ENCODE results near the gene PITPNC1. TPM values are rescaled to one million over a fixed set of nuclear protein-coding genes. Genes with fewer than 3 reads are reported as not detected.
A peak's percentile ranks its signal among the peaks of the same experiment; 100 is the strongest.
"Not testable (repeated sequence)": the region's sequence is repeated elsewhere in the genome, so short reads cannot be mapped to it uniquely, and the experiment has no call there.

PITPNC1 gene
- total and polyA plus RNA-seq, 5 donors from 2014 or later, result 27.3 to 47.9 (median 39.5) TPM

GRCh38 chr17:67470163-67470562, 93.1 kb downstream of the PITPNC1 start:
- H3K27me3 Mint-ChIP-seq, result no peaks in the 10 kb centered on the region
- Histone ChIP-seq H3K27me3 (ENCODE audit: control insufficient read depth, insufficient read depth, low read length) (no peaks in the 10 kb centered on the region), H3K36me3 (ENCODE audit: control insufficient read depth, insufficient read depth, low read length) (no peaks in the 10 kb centered on the region), H3K27ac (ENCODE audit: insufficient read depth, low read length, poor library complexity, severe bottlenecking) (no peak overlapping the region), H3K4me1 (ENCODE audit: control insufficient read depth, insufficient read depth, low read length, poor library complexity, severe bottlenecking) (peaks cover 29% of the 10 kb centered on the region), H3K4me3 (ENCODE audit: low read depth, low read length) (no peak overlapping the region), H3K9me3 (ENCODE audit: control insufficient read depth in 2 of 2, low read length in 2 of 2) (no peaks in the 10 kb centered on the region)
- peaks cover 9 to 64% (median 25%) of the 10 kb centered on the region in 4 donors for H3K4me1 Mint-ChIP-seq
- peak overlapping the region in 2 of 3 donors; percentile 33 to 92 for H3K27ac Mint-ChIP-seq
- peaks cover 6% of the 10 kb centered on the region for H3K36me3 Mint-ChIP-seq
- no peak for DNase-seq
- ATAC-seq (ENCODE audit: low read depth in 2 of 2), result no peak
- peak overlapping the region in 1 of 4 donors; percentile 71 for H3K4me3 Mint-ChIP-seq
- H3K9me3 Mint-ChIP-seq, result peaks cover 0 to 2% (median 0%) of the 10 kb centered on the region in 7 donors

- Mint-ChIP-seq H3K27me3 (no peaks in the 10 kb centered on the region), H3K4me3 (no peak overlapping the region), H3K9me3 (peaks cover 0 to 2% (median 0%) of the 10 kb centered on the region in 7 donors), H3K4me1 (peaks cover 15 to 67% (median 31%) of the 10 kb centered on the region in 4 donors), H3K36me3 (peaks cover 6% of the 10 kb centered on the region), H3K27ac (no peak overlapping the region)
- H3K4me1 ChIP-seq (ENCODE audit: control insufficient read depth, insufficient read depth, low read length, poor library complexity, severe bottlenecking), result peaks cover 36% of the 10 kb centered on the region
- ATAC-seq (ENCODE audit: low read depth in 2 of 2) (no peak), DNase-seq (no peak)
- no peak overlapping the region for H3K4me3 ChIP-seq (ENCODE audit: low read depth, low read length)
- no peaks in the 10 kb centered on the region for H3K27me3 ChIP-seq (ENCODE audit: control insufficient read depth, insufficient read depth, low read length)
- H3K36me3 ChIP-seq (ENCODE audit: control insufficient read depth, insufficient read depth, low read length), result no peaks in the 10 kb centered on the region
- no peaks in the 10 kb centered on the region for H3K9me3 ChIP-seq (ENCODE audit: control insufficient read depth in 2 of 2, low read length in 2 of 2)
- no peak overlapping the region for H3K27ac ChIP-seq (ENCODE audit: insufficient read depth, low read length, poor library complexity, severe bottlenecking)
These were observed 94.0 kb downstream of the PITPNC1 start for GRCh38 chr17:67471118-67471517.

DNA sequence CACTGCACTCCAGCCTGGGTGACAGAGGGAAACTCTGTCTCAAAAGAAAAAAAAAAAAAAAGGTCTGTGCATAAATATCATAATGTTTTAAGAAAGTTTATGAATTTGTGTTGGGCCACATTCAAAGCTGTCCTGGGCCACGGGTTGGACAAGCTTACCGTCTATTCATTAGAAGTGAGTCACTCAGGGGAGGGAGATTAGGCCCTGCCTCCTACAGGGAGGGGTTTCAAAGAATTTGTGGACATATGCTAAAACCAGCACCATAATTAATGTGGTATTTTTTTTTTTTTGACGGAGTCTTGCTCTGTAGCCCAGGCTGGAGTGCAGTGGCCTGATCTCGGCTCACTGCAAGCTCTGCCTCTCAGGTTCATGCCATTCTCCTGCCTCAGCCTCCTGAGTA, 95.5 kb downstream of the PITPNC1 start:
- H3K27ac Mint-ChIP-seq; H3K36me3 ChIP-seq (ENCODE audit: control insufficient read depth, insufficient read depth, low read length); H3K27me3 ChIP-seq (ENCODE audit: control insufficient read depth, insufficient read depth, low read length); H3K27me3 Mint-ChIP-seq; H3K36me3 Mint-ChIP-seq; H3K4me3 ChIP-seq (ENCODE audit: low read depth, low read length); ATAC-seq (ENCODE audit: low read depth in 2 of 2); H3K4me3 Mint-ChIP-seq; H3K9me3 Mint-ChIP-seq; DNase-seq; H3K27ac ChIP-seq (ENCODE audit: insufficient read depth, low read length, poor library complexity, severe bottlenecking); H3K9me3 ChIP-seq (ENCODE audit: control insufficient read depth in 2 of 2, low read length in 2 of 2): not testable (repeated sequence)
- H3K4me1 Mint-ChIP-seq, result peaks cover 13 to 58% (median 25%) of the 10 kb centered on the region in 4 donors
- peaks cover 38% of the 10 kb centered on the region for H3K4me1 ChIP-seq (ENCODE audit: control insufficient read depth, insufficient read depth, low read length, poor library complexity, severe bottlenecking)

DNA sequence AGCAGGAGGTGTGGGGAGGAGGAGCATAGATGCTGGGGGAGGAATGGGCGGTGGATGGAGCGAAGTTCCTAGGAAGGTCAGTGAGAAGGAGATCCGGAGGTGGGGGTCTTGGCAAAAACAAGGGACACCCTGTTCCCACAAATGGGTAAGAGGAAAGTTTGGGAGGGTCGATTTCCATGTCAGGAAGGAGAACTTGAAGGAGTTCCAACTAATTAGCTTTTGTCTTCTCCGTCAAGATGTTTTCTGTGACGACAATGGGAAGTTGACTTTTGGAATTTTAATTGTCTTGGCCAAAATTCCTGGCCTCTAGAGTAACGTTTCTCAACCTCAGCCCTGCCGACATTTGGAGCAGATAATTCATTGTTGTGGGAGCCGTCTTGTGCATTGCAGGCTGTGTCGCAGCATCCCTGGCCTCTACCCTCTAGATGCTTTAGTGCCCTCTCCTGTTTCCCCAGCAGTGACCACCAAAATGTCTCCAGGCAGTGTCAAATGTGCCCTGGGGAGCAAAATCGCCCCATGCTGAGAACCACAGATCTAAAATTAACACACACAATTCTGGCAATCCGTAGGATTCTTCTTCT, 97.1 kb downstream of the PITPNC1 start:
- Mint-ChIP-seq H3K9me3 (peaks cover 0 to 2% (median 0%) of the 10 kb centered on the region in 7 donors), H3K4me3 (peak overlapping the region in 2 of 4 donors; percentile 22 to 29), H3K27ac (peak overlapping the region; percentile 92 to 96 (median 96)), H3K36me3 (peaks cover 6% of the 10 kb centered on the region), H3K27me3 (no peaks in the 10 kb centered on the region), H3K4me1 (peaks cover 15 to 63% (median 30%) of the 10 kb centered on the region in 4 donors)
- Histone ChIP-seq H3K4me1 (ENCODE audit: control insufficient read depth, insufficient read depth, low read length, poor library complexity, severe bottlenecking) (peaks cover 38% of the 10 kb centered on the region), H3K27ac (ENCODE audit: insufficient read depth, low read length, poor library complexity, severe bottlenecking) (no peak overlapping the region), H3K27me3 (ENCODE audit: control insufficient read depth, insufficient read depth, low read length) (no peaks in the 10 kb centered on the region), H3K36me3 (ENCODE audit: control insufficient read depth, insufficient read depth, low read length) (no peaks in the 10 kb centered on the region), H3K4me3 (ENCODE audit: low read depth, low read length) (no peak overlapping the region), H3K9me3 (ENCODE audit: control insufficient read depth in 2 of 2, low read length in 2 of 2) (no peaks in the 10 kb centered on the region)
- ATAC-seq (ENCODE audit: low read depth in 2 of 2) (no peak), DNase-seq (no peak)

GRCh38 chr17:67475161-67475937, 98.3 kb downstream of the PITPNC1 start:
- Histone ChIP-seq H3K4me3 (ENCODE audit: low read depth, low read length) (peak overlapping the region; percentile 67), H3K4me1 (ENCODE audit: control insufficient read depth, insufficient read depth, low read length, poor library complexity, severe bottlenecking) (peaks cover 28% of the 10 kb centered on the region)
- peak overlapping the region; percentile 8 to 85 (median 42) for H3K4me3 Mint-ChIP-seq

GRCh38 chr17:67476787-67477335, 99.8 kb downstream of the PITPNC1 start:
- Histone ChIP-seq H3K27ac (ENCODE audit: insufficient read depth, low read length, poor library complexity, severe bottlenecking) (no peak overlapping the region), H3K4me1 (ENCODE audit: control insufficient read depth, insufficient read depth, low read length, poor library complexity, severe bottlenecking) (peaks cover 28% of the 10 kb centered on the region), H3K36me3 (ENCODE audit: control insufficient read depth, insufficient read depth, low read length) (no peaks in the 10 kb centered on the region), H3K9me3 (ENCODE audit: control insufficient read depth in 2 of 2, low read length in 2 of 2) (no peaks in the 10 kb centered on the region), H3K27me3 (ENCODE audit: control insufficient read depth, insufficient read depth, low read length) (no peaks in the 10 kb centered on the region), H3K4me3 (ENCODE audit: low read depth, low read length) (no peak overlapping the region)
- no peak for DNase-seq
- Mint-ChIP-seq H3K27ac (peak overlapping the region in 1 of 3 donors; percentile 20), H3K36me3 (peaks cover 2% of the 10 kb centered on the region), H3K4me3 (no peak overlapping the region), H3K4me1 (peaks cover 29 to 63% (median 31%) of the 10 kb centered on the region in 4 donors), H3K9me3 (no peaks in the 10 kb centered on the region), H3K27me3 (no peaks in the 10 kb centered on the region)
- ATAC-seq (ENCODE audit: low read depth in 2 of 2), result no peak

More at GRCh38 chr17:67475161-67475937, 98.3 kb downstream of the PITPNC1 start:
- ATAC-seq (ENCODE audit: low read depth in 2 of 2) (peak; percentile 94 to 96), DNase-seq (peak; percentile 72 to 90 (median 85))
- Mint-ChIP-seq H3K4me1 (peaks cover 23 to 62% (median 29%) of the 10 kb centered on the region in 4 donors), H3K27me3 (no peaks in the 10 kb centered on the region), H3K9me3 (peaks cover 0 to 2% (median 0%) of the 10 kb centered on the region in 7 donors), H3K36me3 (peaks cover 6% of the 10 kb centered on the region), H3K27ac (peak overlapping the region; percentile 92 to 96 (median 96))
- no peaks in the 10 kb centered on the region for H3K36me3 ChIP-seq (ENCODE audit: control insufficient read depth, insufficient read depth, low read length)
- H3K27me3 ChIP-seq (ENCODE audit: control insufficient read depth, insufficient read depth, low read length), result no peaks in the 10 kb centered on the region
- H3K9me3 ChIP-seq (ENCODE audit: control insufficient read depth in 2 of 2, low read length in 2 of 2), result no peaks in the 10 kb centered on the region
- peak overlapping the region; percentile 76 for H3K27ac ChIP-seq (ENCODE audit: insufficient read depth, low read length, poor library complexity, severe bottlenecking)

GRCh38 chr17:67477687-67478086, 100.6 kb downstream of the PITPNC1 start:
- peak in 2 of 3 donors; percentile 9 to 70 for DNase-seq
- H3K27ac Mint-ChIP-seq, result peak overlapping the region; percentile 82 to 97 (median 91)
- H3K27me3 Mint-ChIP-seq, result no peaks in the 10 kb centered on the region
- peaks cover 28% of the 10 kb centered on the region for H3K4me1 ChIP-seq (ENCODE audit: control insufficient read depth, insufficient read depth, low read length, poor library complexity, severe bottlenecking)
- H3K36me3 ChIP-seq (ENCODE audit: control insufficient read depth, insufficient read depth, low read length), result no peaks in the 10 kb centered on the region
- peak overlapping the region; percentile 34 for H3K27ac ChIP-seq (ENCODE audit: insufficient read depth, low read length, poor library complexity, severe bottlenecking)
- no peaks in the 10 kb centered on the region for H3K9me3 ChIP-seq (ENCODE audit: control insufficient read depth in 2 of 2, low read length in 2 of 2)
- H3K27me3 ChIP-seq (ENCODE audit: control insufficient read depth, insufficient read depth, low read length), result no peaks in the 10 kb centered on the region
- H3K4me1 Mint-ChIP-seq, result peaks cover 30 to 68% (median 33%) of the 10 kb centered on the region in 4 donors
- peak overlapping the region in 3 of 4 donors; percentile 25 to 76 (median 36) for H3K4me3 Mint-ChIP-seq
- no peaks in the 10 kb centered on the region for H3K9me3 Mint-ChIP-seq
- no peaks in the 10 kb centered on the region for H3K36me3 Mint-ChIP-seq
- ATAC-seq (ENCODE audit: low read depth in 2 of 2), result peak; percentile 31 to 48
- H3K4me3 ChIP-seq (ENCODE audit: low read depth, low read length), result no peak overlapping the region

Measured in CD4-positive, CD25-positive, alpha-beta regulatory T cell (primary cell).